HL-60 (cell line): ENCODE results near the gene HDAC8.
A peak's percentile ranks its signal among the peaks of the same experiment; 100 is the strongest.

Experiments
- DNase-seq, 2 experiments: peaks; one replicate each; pipeline ENCODE4 v3.0.0-alpha.2; 2010 to 2020; ENCODE audit warnings: low read depth in 1 of 2, low spot score in 1 of 2
- H3K27ac ChIP-seq: fragments of 250-450 bp; sonication (Bioruptor Pico); replicated peaks from 2 replicates; pipeline ENCODE4 v1.5.1; 2020; ENCODE audit warnings: mild to moderate bottlenecking, moderate library complexity
- H3K27me3 ChIP-seq: fragments of 250-450 bp; sonication (Bioruptor Pico); 2 replicates; pipeline ENCODE4 v1.5.1; 2021; ENCODE audit warnings: mild to moderate bottlenecking, moderate library complexity; ENCODE audit not compliant: insufficient read depth, poor library complexity, severe bottlenecking
- H3K4me3 ChIP-seq: replicated peaks from 2 replicates; pipeline ENCODE4 v1.5.1; 2011; ENCODE audit warnings: mild to moderate bottlenecking, control low read depth, low read length; ENCODE audit not compliant: insufficient read depth
- CTCF ChIP-seq: IDR thresholded peaks from one replicate; pipeline ENCODE4 v1.5.1; 2011; ENCODE audit warnings: low read length, control low read depth, inconsistent platforms; ENCODE audit not compliant: insufficient read depth
- GABPA ChIP-seq: IDR thresholded peaks from 2 replicates; pipeline ENCODE4 v1.6.1; 2012; ENCODE audit warnings: low read depth
- POLR2AphosphoS5 ChIP-seq: IDR thresholded peaks from 2 replicates; pipeline ENCODE4 v1.6.1; 2012; ENCODE audit warnings: low read depth
- REST ChIP-seq: IDR thresholded peaks from 2 replicates; pipeline ENCODE4 v1.6.1; 2012; ENCODE audit warnings: low read depth; ENCODE audit not compliant: insufficient replicate concordance
- SPI1 ChIP-seq: IDR thresholded peaks from 2 replicates; pipeline ENCODE4 v1.6.1; 2012; ENCODE audit warnings: low read depth, mild to moderate bottlenecking, borderline replicate concordance
- long read RNA-seq: library from polyadenylated mRNA; unstranded; transcript quantifications from one replicate; pipeline ENCODE4 v2.0.0, GENCODE V29; 2020

HDAC8 gene
- long read RNA-seq, transcript HDAC8-207 (11 exons, 2,110 nt), result major isoform, 68 of 107 reads
- long read RNA-seq, partial matches to known transcripts, result 2 of 107 reads
- long read RNA-seq, other reads (novel, unspliced or antisense), result 22 of 107 reads

DNA sequence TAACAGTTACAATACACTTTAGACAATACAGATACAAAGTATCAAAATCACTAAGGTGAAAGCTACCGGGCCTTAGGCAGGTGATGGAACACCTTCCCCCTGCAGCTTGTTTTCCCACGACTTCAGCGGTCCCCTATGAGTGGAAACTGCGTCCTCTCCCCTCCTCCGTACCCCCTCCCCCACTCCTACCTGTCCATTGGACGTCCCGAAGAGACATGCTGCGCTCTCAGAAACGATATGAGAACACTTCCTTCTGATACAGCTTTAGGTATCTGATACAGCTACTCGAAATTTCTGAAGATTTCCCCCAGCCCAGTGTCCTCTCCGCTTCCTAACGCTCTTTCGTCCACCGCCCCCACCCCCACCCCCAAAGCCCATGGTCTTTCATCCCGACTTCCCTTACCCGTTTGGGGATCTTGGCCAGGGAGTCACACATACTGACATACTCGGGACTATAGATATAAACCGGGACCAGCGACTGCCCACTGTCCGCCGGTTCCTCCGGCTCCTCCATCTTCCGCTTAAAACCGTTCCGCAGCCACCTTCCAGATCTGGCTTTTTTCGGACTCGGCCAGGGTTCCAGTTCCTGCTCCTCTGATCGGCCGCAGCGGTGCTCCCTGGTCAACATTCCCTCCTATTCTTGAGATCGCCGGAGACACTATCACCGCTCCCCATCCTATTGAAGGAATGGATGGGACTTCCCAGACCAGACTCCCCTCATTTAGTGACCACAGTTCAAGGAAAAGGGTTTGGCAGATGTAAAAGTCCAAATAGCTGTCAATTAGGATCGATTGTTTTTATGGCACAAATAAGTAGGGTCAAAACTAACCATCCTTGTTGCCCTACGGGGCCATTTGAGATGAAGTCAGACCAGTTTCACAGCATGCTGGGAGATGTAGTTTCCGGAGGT is at the start of gene HDAC8:
HDAC8 (minus strand) TSS at position 596 of the 910 bp plus-strand sequence; CDS start at position 514, 82 bp downstream.
- peak within 1 kb of the TSS; percentile 75 for H3K27ac ChIP-seq
- DNase-seq, result peak; percentile 60 to 74
- TF ChIP-seq SPI1, result no peak; the same call in 1 of the 2 replicates
- peak; percentile 90 for TF ChIP-seq GABPA

GRCh38 chrX:72621625-72622485 is 49.2 kb upstream of the HDAC8 start:
- Histone ChIP-seq H3K4me3 (no peak overlapping the region), H3K27me3 (peaks cover 8% of the 10 kb centered on the region), H3K27ac (no peak overlapping the region)
- DNase-seq, result no peak
- TF ChIP-seq POLR2AphosphoS5 (no peak), GABPA (no peak), REST (no peak), SPI1 (no peak), CTCF (no peak)

More for the DNA sequence above, at the start of gene HDAC8:
- Histone ChIP-seq H3K4me3 (peak within 1 kb of the TSS; percentile 65), H3K27me3 (no peaks in the 10 kb centered on the region)

DNA sequence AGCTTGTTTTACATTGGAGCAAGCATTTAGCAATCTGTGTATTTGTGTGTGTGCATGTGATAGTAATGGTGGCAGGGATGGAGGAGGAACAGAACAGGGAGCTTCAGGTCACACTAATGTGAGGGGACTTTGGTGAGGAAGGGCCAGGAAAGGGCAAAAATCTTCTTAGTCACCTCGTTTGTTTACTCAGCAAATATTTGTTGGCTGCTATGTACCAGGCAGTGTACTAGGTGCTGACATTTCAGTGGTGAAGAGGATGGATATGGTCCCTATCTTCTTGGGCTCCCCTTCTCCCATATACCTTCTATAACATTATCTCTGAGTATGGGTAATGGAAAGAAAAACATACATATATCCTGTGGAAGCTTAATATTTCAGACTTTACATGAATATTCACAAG is 48.5 kb upstream of the HDAC8 start:
- Histone ChIP-seq H3K27me3 (peaks cover 8% of the 10 kb centered on the region), H3K27ac (no peak overlapping the region), H3K4me3 (no peak overlapping the region)
- DNase-seq, result no peak
- TF ChIP-seq CTCF (no peak), REST (no peak), SPI1 (no peak), GABPA (no peak), POLR2AphosphoS5 (no peak)

GRCh38 chrX:72620550-72621145 is 48.0 kb upstream of the HDAC8 start:
- DNase-seq, result no peak
- TF ChIP-seq CTCF, result no peak
- TF ChIP-seq GABPA, result no peak
- no peak overlapping the region for H3K4me3 ChIP-seq
- H3K27ac ChIP-seq, result no peak overlapping the region
- peaks cover 8% of the 10 kb centered on the region for H3K27me3 ChIP-seq
